GM03348 (cell line): Measurements from ENCODE around the gene GOLGA6L10.
"Not testable (repeated sequence)": the region's sequence is repeated elsewhere in the genome, so short reads cannot be mapped to it uniquely, and the experiment has no call there.

Experiments used
- DNase-seq: peaks from one replicate; pipeline ENCODE4 v3.0.0; 2012; ENCODE audit warnings: low spot score

The GOLGA6L10 gene

DNA sequence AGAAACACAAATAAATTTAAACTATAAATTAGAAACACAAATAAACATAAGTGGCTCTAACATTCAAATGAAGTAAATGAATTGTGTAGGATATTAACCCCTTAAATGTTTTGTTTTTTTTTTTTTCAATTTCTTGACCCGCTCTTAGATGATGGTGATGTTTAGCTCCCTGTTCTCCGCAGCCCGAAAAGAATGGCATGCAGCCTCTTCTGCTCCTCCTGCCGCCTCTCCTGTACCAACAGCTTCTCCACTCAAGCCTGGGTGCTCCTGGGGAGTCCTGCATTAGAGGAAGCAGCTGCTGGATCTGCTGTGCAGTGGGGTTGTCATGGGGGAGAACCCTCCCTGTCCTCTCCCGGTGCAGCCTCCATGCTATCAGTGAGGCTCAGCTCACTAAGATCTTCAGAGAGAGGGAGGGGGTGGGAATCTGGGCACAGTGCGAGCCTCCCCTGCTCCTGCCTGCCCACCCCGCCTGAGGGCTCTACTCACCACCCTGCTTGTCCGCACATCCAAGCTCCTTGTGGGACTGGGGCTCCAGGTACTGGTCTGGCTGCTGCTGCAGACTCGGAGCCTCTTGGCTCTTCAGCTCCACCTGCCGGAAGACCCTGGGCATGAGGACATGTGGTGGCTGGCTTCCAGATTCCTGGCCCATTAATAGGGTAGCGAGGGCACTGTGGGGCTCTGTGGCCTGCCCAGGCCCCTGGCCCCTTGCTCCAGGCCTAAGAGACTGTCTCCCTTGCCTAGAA lies 6.5 kb downstream of the GOLGA6L10 start:
- DNase-seq, result not testable (repeated sequence)

DNA sequence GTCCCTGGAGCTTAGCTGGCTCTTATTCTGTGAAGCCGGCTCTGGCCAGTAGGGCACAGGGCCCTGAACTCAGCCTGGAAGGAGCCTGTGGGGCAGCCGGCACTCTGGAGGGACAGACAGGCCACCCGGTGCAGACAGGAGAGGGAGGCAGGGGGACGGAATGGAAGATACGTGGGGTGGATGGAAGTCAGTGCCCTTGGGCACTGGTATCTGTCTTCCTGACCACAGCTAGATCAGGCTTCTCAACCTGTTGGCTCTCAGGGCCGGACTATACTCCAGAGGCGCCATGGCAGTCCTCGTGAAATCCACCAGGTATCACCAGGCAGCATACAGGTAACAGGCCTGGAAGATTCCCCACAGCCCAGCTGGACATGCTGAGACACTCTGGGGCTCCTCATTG lies 10.7 kb downstream of the GOLGA6L10 start:
- DNase-seq, result not testable (repeated sequence)

DNA sequence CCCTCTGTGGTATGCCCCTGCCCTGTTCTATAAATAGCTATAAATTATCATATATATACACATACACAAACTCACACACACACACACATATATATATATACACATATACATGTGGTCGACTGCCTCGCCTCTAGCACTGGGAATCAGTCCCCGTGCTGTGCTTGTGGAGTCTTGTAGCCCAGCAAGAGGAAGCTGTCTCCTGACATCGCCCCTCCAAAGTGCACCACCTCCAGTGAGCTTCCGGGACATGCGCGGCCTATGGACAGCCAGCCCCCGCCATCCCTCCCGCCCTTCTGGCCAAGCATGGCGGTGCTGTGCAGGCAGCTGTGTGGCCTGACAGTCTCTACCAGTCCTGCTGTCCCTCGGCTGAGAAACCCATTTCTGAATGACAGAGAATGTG lies 11.2 kb downstream of the GOLGA6L10 start:
- not testable (repeated sequence) for DNase-seq

DNA sequence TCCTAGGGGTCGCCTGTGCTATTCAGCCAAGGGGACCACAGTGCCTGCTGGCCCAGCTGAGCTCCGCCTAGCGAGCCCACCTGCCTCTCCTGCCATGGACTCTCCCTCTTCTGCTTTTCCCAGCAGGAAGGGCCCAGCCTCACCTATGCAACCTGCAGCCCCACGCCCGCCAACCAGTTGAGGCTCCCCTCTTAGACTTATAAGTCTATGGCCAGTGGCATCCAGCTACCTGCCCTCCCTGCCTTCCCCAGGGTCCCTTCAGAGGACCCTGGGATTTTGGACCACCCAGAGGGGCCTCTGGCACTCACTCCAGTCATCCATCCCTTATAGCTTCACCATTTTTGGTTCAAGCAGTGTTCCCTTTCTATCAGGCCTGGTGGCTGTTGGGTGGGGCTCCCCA lies 12.2 kb downstream of the GOLGA6L10 start:
- DNase-seq, result not testable (repeated sequence)

DNA sequence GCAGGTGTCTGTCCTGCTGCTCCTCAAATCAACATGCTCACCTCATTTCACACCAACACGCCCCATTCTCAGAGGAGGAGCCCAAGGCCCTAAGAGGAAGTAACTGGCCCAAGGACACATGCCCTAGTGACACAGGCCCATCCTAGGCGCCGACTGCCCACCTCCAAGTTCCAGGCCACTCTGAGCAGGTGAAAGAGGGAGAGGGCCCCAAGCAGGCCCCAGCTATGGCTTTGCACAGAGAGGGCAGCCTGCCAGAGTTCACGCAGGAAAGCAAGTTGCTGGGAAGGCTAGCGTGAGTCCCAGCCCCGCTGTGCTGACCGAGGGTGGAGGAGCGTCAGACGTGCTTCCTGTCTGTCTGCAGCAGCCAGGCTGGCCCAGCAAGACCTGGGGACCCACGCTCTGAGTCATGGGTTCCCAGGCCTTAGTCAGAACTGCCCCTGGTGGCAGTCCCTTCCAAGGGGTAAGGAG lies 13.1 kb downstream of the GOLGA6L10 start:
- DNase-seq, result not testable (repeated sequence)

DNA sequence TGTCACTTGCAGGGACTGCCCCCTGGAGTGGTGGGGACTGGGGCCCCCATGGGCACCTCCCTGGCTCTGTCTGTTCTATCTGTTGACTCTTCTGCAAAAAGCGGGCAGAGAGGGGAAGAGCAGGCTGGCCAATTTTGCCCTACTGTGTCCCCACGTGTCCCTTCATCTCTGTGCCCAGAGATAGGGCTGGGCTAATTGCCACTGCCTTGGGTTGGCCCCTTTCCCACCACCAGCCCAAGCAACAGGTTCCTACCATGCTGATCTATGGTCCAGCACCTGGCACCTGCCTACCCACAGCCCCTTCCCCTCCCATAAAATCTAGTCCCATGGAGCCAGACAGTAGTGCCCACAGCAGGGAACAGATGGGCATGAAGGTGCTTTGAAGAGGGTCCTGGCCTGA lies 14.3 kb downstream of the GOLGA6L10 start:
- DNase-seq, result not testable (repeated sequence)

DNA sequence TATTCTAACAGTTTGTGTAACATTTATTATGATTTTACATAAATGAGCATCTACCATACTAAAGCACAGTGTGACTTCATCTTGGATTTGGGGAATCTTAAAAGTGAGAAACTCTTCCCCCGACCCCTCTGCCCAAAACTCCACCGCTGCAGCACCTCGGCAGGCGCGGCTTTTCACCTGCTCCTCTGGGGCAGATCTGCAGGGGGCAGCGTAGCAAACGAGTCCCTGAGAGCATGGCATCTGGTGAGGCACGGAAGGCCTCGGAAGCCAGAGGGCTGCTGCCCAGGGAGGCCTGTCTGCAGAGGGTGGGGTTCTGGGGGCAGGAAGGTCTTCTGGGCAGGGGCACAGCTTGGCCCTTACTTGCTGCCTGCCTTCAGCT lies 14.7 kb downstream of the GOLGA6L10 start:
- not testable (repeated sequence) for DNase-seq

DNA sequence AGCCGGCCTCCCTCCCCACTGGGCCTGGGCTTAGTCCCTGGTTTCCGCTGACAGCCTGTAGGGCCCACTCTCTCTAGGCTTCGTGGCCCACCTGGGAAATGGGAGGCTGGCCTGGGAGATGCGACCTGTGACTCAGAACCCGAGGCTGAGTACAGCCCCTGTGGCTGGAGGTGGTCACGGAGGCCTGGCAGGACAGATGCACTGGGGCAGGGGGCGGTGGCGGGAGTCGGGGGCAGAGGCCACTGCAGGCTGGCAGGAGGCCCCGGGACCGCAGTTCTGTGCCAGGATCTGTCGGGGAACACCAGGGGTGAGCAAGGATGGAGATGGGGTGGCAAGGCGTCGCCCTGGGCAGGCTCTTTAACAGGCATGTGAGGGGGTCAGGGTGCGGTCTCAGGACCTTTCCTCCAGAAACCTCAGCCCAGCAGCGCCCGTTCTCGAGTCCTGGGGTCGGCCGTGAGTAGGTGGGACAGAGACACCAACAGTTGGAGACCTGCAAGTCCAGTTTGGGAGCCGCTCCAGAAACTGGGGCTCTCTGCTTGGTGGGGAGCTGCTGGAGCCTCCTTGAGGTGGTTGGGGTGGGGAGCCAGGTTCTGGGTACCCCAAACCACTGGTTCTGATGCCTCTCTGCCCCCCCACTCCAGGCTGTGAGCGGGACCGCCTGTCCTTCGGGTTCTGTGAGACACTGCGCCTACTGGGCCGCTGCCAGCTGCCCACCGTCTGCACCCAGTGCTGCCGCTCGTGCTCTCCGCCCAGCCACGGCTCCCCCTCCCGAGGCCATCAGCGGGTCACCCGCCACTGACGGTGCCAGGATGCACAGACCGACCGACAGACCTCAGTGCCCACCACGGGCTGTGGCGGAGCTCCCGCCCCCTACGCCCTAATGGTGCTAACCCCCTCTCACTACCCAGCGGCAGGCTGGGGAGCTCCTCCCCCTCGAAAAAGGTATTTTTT lies 15.4 kb downstream of the GOLGA6L10 start:
- DNase-seq, result not testable (repeated sequence)

DNA sequence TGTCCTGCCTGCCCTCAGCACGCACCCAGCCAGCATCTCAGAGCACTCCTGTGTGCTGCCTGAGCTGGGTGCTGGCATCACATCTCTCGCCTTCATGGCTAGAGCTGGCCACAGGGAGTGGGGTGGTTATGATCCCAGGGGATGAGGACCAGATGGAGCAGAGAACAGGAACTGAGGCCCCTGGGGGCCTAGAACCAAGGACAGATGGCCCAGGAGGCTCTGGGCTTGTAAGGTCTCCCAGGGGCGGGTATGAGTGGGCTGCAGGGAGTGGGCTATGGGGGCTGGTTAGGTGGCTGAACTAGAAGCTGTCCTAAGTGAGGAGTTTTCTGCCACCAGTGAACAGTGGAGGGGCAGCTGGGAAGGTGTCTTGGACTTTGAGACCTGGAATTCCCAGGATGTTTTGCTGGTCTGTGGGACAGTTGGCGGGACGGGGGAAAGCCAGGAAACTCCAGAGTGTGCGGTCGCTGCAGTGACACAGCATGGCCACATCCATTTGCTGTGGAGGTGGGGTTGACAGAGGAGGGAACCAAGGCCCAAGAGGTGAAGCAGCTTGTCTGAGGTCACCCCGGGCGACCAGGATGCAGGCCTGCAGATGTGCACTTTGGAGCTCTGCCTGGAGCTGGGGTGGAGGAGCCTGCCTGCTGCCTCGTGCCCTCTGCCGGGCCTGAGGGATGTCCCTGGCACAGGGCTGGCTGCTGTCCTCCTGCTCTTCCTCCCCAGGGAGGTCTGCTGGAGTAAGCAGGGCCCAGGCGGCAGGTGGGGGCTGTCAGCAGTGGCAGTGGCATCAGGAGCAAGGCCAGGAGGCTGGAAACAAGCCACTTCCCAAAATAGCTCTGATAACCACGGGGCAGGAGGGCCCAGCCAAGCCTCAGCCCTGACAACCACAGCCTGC lies 16.3 kb downstream of the GOLGA6L10 start:
- not testable (repeated sequence) for DNase-seq

DNA sequence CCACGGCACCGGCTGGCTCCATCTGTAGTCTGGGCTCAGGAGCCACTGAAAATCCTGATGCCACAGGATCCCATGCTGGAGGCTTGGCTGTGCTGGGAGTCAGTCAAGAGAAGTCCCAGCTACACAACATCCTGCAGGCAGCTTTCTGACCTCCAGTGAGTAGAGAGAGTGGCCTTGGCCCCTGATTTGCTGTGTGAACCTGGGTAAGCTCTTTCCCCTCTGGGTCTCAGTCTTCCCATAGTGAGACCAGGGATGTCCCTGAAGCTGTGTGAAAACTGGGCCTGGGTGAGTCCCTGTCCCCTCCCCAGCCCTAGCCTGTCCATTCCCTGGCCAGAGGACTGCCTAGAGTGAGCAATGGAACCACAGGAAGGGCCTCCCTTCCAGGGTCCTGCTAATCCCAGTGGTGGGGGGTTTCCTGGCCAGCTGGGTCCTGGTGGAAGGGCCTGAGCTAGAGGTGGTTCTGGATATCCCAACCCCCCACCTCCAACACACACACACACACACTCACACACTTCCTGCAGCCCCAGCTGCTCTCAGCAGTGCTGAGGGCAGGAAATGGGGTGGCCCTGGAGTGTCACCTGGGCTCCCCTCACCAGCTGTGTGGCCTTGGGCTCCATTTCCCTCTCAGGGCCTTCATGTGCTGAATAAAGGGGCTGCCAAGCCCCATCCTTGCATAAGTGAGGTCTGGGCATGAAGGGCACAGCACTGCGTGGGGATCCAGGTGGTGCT lies 17.5 kb downstream of the GOLGA6L10 start:
- DNase-seq, result not testable (repeated sequence)

DNA sequence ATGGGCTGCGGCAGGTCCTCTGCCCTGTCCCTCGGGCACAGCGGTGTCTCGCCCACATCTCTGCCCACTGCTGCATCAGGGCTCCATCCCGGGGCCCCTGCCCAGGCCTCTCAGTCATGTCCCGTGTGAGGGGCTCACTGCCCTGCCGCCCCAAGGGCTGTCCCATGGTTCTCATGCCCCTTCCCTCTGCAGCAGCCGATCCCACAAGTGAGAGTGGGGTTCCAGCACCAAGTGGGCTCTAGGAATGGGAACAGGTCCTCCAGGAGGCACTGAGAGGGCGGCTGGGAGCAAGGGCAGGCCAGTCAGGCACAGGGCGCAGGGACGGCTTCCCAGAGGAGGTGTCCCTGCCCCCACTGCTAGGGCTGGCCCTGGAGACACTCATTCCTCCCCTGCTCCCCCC lies 18.4 kb downstream of the GOLGA6L10 start:
- DNase-seq, result not testable (repeated sequence)

DNA sequence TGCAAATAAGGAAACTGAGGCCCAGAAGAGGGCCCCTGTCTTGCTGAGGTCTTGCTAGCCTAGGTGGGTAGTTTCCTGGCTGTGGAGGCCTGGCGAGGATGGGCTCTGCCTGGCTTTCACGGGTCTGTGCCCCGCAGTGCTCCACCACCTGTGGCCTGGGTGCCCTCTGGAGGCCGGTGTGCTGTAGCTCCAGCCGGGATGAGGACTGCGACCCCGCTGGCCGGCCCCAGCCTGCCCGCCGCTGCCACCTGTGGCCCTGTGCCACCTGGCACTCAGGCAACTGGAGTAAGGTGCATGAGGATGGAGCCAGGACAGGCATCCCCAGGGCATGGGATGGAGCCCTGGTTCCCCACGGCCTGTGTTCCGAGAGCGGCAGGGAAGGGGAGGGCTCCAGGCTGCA lies 20.2 kb downstream of the GOLGA6L10 start:
- not testable (repeated sequence) for DNase-seq

DNA sequence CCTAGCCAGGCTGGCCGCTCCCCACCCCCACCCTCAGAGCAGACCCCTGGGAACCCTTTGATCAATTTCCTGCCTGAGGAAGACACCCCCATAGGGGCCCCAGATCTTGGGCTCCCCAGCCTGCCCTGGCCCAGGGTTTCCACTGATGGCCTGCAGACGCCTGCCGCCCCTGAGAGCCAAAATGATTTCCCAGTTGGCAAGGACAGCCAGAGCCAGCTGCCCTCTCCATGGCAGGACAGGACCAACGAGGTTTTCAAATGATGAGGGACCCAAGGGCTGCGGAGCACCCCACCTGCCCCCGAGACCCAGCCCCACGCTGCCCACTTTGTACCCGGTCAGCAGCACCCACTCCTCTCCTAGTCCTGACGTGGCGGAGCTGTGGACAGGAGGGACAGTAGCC lies 21.9 kb downstream of the GOLGA6L10 start:
- DNase-seq, result not testable (repeated sequence)

DNA sequence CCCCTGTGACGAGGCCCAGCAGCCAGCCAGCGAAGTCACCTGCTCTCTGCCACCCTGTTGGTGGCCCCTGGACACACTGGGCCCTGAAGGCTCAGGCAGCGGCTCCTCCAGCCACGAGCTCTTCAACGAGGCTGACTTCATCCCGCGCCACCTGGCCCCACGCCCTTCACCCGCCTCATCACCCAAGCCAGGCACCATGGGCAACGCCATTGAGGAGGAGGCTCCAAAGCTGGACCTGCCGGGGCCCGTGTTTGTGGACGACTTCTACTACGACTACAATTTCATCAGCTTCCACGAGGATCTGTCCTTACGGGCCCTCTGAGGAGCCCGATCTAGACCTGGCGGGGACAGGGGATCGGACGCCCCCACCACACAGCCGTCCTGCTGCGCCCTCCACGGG lies 22.4 kb downstream of the GOLGA6L10 start:
- not testable (repeated sequence) for DNase-seq

DNA sequence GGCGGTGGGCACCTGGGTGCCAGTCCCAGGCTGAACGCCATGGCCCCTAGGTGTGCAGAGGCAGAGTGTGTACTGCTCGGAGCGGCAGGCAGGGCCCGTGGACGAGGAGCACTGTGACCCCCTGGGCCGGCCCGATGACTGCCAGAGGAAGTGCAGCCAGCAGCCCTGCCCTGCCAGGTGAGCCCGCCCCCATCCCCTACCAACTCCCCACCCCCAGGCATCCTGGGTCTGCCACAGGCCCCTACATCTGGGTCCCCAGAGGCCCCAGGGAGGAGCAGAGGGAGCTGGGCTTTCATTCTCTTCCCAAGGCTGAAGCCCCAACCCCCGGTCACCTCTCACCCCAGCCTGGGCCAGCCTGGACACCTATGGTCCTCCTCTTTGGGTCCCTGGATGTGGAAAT lies 23.6 kb downstream of the GOLGA6L10 start:
- not testable (repeated sequence) for DNase-seq

DNA sequence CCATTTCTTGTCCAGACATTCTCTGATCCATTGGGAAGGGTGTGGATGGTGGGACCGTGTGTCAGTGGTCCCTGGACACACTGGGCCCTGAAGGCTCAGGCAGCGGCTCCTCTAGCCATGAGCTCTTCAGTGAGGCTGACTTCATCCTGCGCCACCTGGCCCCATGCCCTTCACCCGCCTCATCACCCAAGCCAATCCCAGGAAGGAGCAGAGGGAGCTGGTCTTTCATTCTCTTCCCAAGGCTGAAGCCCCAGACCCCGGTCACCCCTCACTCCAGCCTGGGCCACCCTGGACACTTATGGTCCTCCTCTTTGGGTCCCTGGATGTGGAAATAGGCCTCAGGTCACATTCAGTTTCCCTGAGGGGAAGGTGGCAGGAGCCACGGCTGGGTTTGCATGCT lies 24.4 kb downstream of the GOLGA6L10 start:
- not testable (repeated sequence) for DNase-seq

DNA sequence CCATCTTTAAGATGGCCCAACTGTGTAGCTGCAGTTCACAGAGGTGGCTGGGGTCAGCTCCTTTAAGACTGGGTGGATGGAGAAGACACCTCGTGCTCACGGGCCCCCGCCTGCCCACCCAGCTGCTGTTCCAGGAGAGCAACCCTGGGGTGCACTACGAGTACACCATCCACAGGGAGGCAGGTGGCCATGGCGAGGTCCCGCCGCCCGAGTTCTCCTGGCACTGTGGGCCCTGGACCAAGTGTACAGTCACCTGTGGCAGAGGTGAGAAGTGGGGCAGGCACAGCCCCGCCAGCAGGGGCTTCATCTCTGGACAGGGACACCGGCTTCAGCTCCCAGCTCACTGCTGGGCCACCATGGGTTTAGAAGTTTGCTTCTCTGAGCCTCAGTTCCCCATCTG lies 26.8 kb downstream of the GOLGA6L10 start:
- DNase-seq, result not testable (repeated sequence)

DNA sequence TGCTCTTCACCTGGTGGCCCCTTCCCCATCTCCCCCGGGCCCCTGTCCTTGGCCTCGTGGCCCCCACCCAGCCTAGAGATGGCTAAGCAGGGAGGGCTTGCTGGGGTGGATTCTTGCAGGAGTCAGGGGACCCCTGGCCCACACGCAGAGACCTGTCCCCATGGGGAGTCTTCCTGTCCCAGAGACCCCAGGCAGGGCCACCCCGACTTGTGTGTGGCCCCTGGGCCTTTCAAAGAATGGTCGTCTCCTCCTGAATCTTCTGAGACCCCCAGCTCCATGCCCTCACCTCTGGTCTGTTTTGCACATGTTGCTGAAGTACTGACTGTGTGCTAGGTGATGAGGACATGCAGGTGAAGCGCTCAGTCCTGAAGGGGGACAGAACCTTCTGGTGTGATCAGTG lies 28.4 kb downstream of the GOLGA6L10 start:
- DNase-seq, result not testable (repeated sequence)

DNA sequence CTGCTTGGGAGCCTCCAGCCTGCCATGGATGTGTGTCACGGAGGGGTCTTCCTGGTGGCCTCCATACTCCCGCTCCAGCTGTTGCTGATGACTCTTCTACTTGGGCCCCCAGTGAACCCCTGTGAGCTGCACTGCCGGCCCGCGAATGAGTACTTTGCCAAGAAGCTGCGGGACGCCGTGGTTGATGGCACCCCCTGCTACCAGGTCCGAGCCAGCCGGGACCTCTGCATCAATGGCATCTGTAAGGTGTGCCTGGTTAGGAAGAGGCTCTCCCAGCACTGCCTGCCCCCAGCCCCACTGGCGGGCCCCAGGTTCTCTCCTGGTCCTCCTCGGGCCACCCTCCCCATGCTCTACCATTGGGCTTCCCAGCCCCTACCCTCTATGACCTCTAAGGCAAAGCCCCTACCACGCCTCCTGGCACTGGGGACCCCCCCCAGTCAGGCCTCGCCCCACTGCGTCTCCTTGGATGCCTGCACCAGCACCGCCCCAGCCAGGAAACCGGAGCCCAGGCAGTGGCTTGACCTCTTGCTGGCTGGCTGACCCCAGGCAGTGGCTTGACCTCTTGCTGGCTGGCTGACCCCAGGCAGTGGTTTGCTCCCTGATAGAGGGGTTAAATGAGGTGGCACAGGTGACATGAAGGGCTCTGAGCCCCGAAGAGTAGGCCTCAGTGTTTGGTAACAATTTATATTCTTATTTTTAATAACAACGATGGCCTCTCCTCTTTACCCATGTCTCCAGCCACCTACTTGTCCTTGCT lies 29.6 kb downstream of the GOLGA6L10 start:
- DNase-seq, result not testable (repeated sequence)

DNA sequence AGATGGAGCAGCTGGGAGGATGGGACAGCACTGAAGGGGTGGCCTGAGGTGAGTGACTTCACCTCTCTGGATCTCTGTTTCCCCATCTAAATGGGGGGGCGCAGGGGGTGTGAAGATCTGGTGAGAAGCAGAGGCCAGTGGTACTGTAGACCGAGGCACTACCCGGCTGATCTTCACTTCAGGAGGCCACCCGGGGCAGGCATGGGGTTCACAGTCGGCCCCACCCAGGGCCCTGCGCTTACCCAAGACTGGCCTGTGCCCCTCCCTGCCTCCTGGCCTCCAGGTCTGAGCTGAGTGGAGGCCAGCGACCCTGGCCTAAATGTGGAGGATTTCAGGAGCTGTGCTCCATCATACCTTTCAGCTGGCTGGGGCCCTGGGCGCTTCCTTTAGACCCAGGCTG lies 31.0 kb downstream of the GOLGA6L10 start:
- DNase-seq, result not testable (repeated sequence)
